Skeletal muscle satellite cell (primary cell): ENCODE measurements around the gene RBM20.

ENCODE experiments used
- H3K27me3 ChIP-seq: 2 replicates; pipeline ENCODE4 v1.7.0; 2013; ENCODE audit warnings: low read length; ENCODE audit not compliant: control insufficient read depth, insufficient read depth
- H3K36me3 ChIP-seq: 2 replicates; pipeline ENCODE4 v1.7.0; 2013; ENCODE audit warnings: mild to moderate bottlenecking, control low read depth, low read length; ENCODE audit not compliant: insufficient read depth
- H3K4me1 ChIP-seq: 2 replicates; pipeline ENCODE4 v1.7.0; 2013; ENCODE audit warnings: low read length; ENCODE audit not compliant: control insufficient read depth, insufficient read depth
- H3K4me2 ChIP-seq: 2 replicates; pipeline ENCODE4 v1.7.0; 2013; ENCODE audit warnings: mild to moderate bottlenecking, low read length
- H3K4me3 ChIP-seq: 2 replicates; pipeline ENCODE4 v1.7.0; 2013; ENCODE audit warnings: low read length
- H3K9ac ChIP-seq: 2 replicates; pipeline ENCODE4 v1.7.0; 2013; ENCODE audit warnings: mild to moderate bottlenecking, low read depth, low read length, moderate library complexity
- H3K9me3 ChIP-seq: replicated peaks from 2 replicates; pipeline ENCODE4 v1.7.0; 2013; ENCODE audit warnings: mild to moderate bottlenecking, control low read depth, low read length

Gene RBM20

GRCh38 chr10:110733218-110733952, 89.2 kb downstream of the RBM20 start:
- H3K9ac ChIP-seq = no peak overlapping the region
- H3K4me3 ChIP-seq = peak overlapping the region; percentile 67
- peaks cover 22% of the 10 kb centered on the region for H3K27me3 ChIP-seq
- H3K9me3 ChIP-seq = no peaks in the 10 kb centered on the region
- H3K4me2 ChIP-seq = peak overlapping the region; percentile 90
- H3K36me3 ChIP-seq = no peaks in the 10 kb centered on the region
- peaks cover 3% of the 10 kb centered on the region for H3K4me1 ChIP-seq

GRCh38 chr10:110735620-110736027, 91.5 kb downstream of the RBM20 start:
- Histone ChIP-seq H3K4me3 (no peak overlapping the region), H3K9ac (no peak overlapping the region), H3K27me3 (peaks cover 29% of the 10 kb centered on the region), H3K4me1 (peaks cover 3% of the 10 kb centered on the region), H3K36me3 (no peaks in the 10 kb centered on the region), H3K4me2 (no peak overlapping the region), H3K9me3 (no peaks in the 10 kb centered on the region)

- peaks cover 3% of the 10 kb centered on the region for H3K4me1 ChIP-seq
- H3K4me3 ChIP-seq = no peak overlapping the region
- no peaks in the 10 kb centered on the region for H3K36me3 ChIP-seq
- H3K9ac ChIP-seq = no peak overlapping the region
- H3K27me3 ChIP-seq = peaks cover 28% of the 10 kb centered on the region
- H3K4me2 ChIP-seq = no peak overlapping the region
- H3K9me3 ChIP-seq = no peaks in the 10 kb centered on the region
These were observed 93.9 kb downstream of the RBM20 start for GRCh38 chr10:110737886-110738634.

GRCh38 chr10:110739811-110740271, 95.7 kb downstream of the RBM20 start:
- no peaks in the 10 kb centered on the region for H3K4me1 ChIP-seq
- no peak overlapping the region for H3K4me2 ChIP-seq
- H3K36me3 ChIP-seq = no peaks in the 10 kb centered on the region
- H3K9me3 ChIP-seq = no peaks in the 10 kb centered on the region
- no peak overlapping the region for H3K9ac ChIP-seq
- H3K4me3 ChIP-seq = no peak overlapping the region
- peaks cover 30% of the 10 kb centered on the region for H3K27me3 ChIP-seq

- Histone ChIP-seq H3K4me3 (no peak overlapping the region), H3K9ac (no peak overlapping the region), H3K27me3 (peaks cover 30% of the 10 kb centered on the region), H3K4me1 (no peaks in the 10 kb centered on the region), H3K4me2 (no peak overlapping the region), H3K36me3 (no peaks in the 10 kb centered on the region), H3K9me3 (no peaks in the 10 kb centered on the region)
These were observed 98.7 kb downstream of the RBM20 start for GRCh38 chr10:110742801-110743200.

GRCh38 chr10:110744782-110745181, 100.6 kb downstream of the RBM20 start:
- no peak overlapping the region for H3K9ac ChIP-seq
- H3K4me2 ChIP-seq = no peak overlapping the region
- H3K4me3 ChIP-seq = no peak overlapping the region
- H3K4me1 ChIP-seq = no peaks in the 10 kb centered on the region
- H3K9me3 ChIP-seq = no peaks in the 10 kb centered on the region
- no peaks in the 10 kb centered on the region for H3K36me3 ChIP-seq
- peaks cover 25% of the 10 kb centered on the region for H3K27me3 ChIP-seq

- Histone ChIP-seq H3K4me3 (no peak overlapping the region), H3K4me1 (no peaks in the 10 kb centered on the region)
These were observed 102.2 kb downstream of the RBM20 start for GRCh38 chr10:110746254-110746826.

GRCh38 chr10:110746969-110747608, 103.0 kb downstream of the RBM20 start:
- no peaks in the 10 kb centered on the region for H3K9me3 ChIP-seq
- no peak overlapping the region for H3K9ac ChIP-seq
- no peaks in the 10 kb centered on the region for H3K36me3 ChIP-seq
- H3K27me3 ChIP-seq = peaks cover 8% of the 10 kb centered on the region
- H3K4me1 ChIP-seq = no peaks in the 10 kb centered on the region
- no peak overlapping the region for H3K4me3 ChIP-seq
- H3K4me2 ChIP-seq = no peak overlapping the region

More at GRCh38 chr10:110746254-110746826, 102.2 kb downstream of the RBM20 start:
- no peaks in the 10 kb centered on the region for H3K9me3 ChIP-seq
- peaks cover 16% of the 10 kb centered on the region for H3K27me3 ChIP-seq
- no peak overlapping the region for H3K9ac ChIP-seq
- no peak overlapping the region for H3K4me2 ChIP-seq
- H3K36me3 ChIP-seq = no peaks in the 10 kb centered on the region

- H3K4me3 ChIP-seq = no peak overlapping the region
These were observed 103.7 kb downstream of the RBM20 start for GRCh38 chr10:110747609-110748464.

GRCh38 chr10:110748970-110749369, 104.8 kb downstream of the RBM20 start:
- no peaks in the 10 kb centered on the region for H3K9me3 ChIP-seq
- no peak overlapping the region for H3K4me2 ChIP-seq
- H3K4me1 ChIP-seq = no peaks in the 10 kb centered on the region
- no peaks in the 10 kb centered on the region for H3K36me3 ChIP-seq
- H3K9ac ChIP-seq = no peak overlapping the region
- H3K4me3 ChIP-seq = no peak overlapping the region
- H3K27me3 ChIP-seq = peaks cover 3% of the 10 kb centered on the region

More at GRCh38 chr10:110747609-110748464, 103.7 kb downstream of the RBM20 start:
- Histone ChIP-seq H3K36me3 (no peaks in the 10 kb centered on the region), H3K9me3 (no peaks in the 10 kb centered on the region), H3K4me2 (no peak overlapping the region), H3K27me3 (peaks cover 3% of the 10 kb centered on the region), H3K9ac (no peak overlapping the region), H3K4me1 (no peaks in the 10 kb centered on the region)
